ENCODE results near the gene PFKL.

- TF ChIP-seq CTCF (IDR thresholded peaks at IDR 0.05) (no peak), POLR2A (IDR thresholded peaks at IDR 0.05) (no peak)
Measured at GRCh38 chr21:44334329-44335030, 34.6 kb downstream of the PFKL start.

All from thyroid gland (tissue), 4 donors.